Cardiac septum (tissue), 1 donor: ENCODE results near the gene SGPL1. TPM values are rescaled to one million over a fixed set of nuclear protein-coding genes. Genes with fewer than 3 reads are reported as not detected.
"Not testable (repeated sequence)": the region's sequence is repeated elsewhere in the genome, so short reads cannot be mapped to it uniquely, and the experiment has no call there.

ENCODE experiments used
- DNase-seq: peaks from one replicate; pipeline ENCODE4 v3.0.0-alpha.2; 2020; ENCODE audit warnings: low spot score
- intact Hi-C: fragments of 100-400 bp; cut with DNase I; formaldehyde crosslinking; loops from one replicate; pipeline ENCODE4 v1.14.0; 2022
- total RNA-seq: library from RNA; stranded (reverse); fragmentation: NEBNext Ultra II Directional; extraction: Animal tissue kit (Norgen Biotek cat#: 25700); gene quantifications from one replicate; pipeline ENCODE4 v1.2.1, GENCODE V29; 2021
- donor health status: DM: no; HTN: no; CAD: no.

SGPL1 gene
- total RNA-seq, 1 donor from 2014 or later = 17.3 TPM

DNA sequence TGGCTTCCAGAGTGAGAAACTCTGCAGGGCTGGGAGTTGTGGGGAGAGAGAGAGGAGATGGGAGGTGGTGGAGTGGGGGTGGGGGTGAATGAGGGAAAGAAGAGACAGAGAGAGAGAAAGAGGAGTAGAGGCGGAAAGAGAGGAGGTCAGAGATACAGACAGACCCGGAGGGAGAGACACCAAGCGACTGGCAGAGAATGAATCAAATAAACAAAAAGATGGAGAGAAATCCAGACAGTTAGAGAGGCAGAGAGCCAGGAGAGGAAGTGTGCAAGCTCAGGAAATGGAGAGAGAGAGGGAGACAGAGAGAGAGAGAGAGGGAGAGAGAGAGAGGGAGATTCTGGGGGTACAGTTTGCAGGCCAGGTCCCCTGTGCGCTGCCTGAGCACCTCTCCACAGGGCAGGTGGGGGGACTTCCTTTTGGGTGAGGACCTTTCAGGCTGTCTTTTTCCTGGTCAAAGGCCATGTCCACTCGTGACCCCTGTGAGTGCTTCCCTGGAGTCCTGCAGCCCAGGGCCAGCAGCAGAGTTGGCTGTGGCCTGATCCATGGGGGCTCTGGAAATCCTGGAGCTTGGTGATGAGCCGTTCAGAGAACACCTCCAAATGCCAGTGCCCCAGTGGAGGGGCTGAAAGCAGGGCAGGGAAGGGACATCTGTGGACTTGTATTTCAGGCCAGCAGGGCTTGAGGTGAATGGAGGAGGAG is 97.6 kb downstream of the SGPL1 start:
- intact Hi-C loops = no loop called here
- no peak for DNase-seq

GRCh38 chr10:70913893-70914240 is 98.1 kb downstream of the SGPL1 start:
- intact Hi-C loops = no loop called here
- DNase-seq = no peak

- intact Hi-C loops = no loop called here
- no peak for DNase-seq
These were observed 98.6 kb downstream of the SGPL1 start for GRCh38 chr10:70914316-70914864.

DNA sequence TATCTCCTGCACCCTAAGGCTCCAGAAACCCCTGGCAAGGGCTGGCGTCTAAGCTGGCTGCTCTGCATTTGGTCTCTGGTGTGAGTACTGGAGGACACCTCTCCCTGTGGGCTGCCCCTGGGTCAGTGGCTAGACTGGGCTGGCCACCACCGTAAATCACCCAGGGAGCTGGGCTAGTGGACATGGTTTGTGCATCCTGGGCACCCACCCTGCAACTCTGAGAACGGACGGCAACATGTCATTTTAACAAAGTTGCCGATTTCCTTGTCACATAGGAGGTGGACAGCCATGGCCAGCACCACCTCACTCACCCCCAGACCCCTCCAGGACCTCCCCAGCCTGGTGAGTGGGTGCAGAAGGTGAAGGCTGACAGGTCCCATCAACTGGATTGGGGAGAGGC is 99.5 kb downstream of the SGPL1 start:
- intact Hi-C loops = no loop called here
- no peak for DNase-seq

DNA sequence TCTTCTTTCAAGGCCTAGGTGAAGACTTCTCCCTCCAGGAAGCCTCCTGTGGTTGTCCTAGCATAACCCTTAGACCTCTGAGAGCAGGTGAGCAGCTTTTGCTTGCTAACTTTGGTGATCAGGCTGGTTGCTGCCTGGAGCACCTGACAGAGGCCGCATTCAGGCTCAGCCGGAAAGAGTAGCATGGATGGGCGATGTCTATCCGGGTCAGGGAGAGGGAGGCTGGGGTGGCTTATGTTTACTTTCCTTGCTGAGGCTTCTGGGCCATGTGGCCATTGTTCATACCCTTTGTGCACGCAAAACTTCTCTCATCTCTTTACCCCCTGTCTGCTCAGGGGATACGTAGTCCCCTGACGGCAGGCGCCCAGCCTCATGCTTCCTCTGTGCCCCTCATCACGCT is 100.1 kb downstream of the SGPL1 start:
- DNase-seq = no peak
- intact Hi-C loops = no loop called here

GRCh38 chr10:70916241-70916640 is 100.5 kb downstream of the SGPL1 start:
- no peak for DNase-seq
- intact Hi-C loops = no loop called here

GRCh38 chr10:70917226-70917625 is 101.5 kb downstream of the SGPL1 start:
- DNase-seq = no peak
- intact Hi-C loops = no loop called here

DNA sequence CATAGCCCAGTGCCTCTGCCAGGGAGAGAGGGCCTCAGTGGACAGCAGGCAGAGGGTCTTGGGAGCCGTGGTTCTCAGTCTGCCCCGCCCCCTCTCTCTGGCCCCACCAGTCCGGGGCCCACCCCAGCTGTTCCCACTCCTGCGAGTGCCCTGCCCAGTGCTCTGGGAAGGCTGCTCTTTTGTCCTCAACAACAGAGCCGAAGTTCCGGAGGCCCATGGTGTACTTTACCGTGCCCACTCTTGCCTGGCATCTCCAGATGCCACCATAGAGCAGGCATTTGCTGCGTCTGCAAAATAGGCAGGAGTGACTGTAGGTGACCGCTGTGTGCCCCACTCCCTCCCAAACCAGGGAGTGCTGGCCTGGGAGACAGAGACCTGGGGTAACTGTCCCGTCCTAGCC is 101.9 kb downstream of the SGPL1 start:
- no peak for DNase-seq
- intact Hi-C loops = no loop called here

- intact Hi-C loops = no loop called here
- no peak for DNase-seq
These were observed 103.2 kb downstream of the SGPL1 start for GRCh38 chr10:70918851-70919530.

DNA sequence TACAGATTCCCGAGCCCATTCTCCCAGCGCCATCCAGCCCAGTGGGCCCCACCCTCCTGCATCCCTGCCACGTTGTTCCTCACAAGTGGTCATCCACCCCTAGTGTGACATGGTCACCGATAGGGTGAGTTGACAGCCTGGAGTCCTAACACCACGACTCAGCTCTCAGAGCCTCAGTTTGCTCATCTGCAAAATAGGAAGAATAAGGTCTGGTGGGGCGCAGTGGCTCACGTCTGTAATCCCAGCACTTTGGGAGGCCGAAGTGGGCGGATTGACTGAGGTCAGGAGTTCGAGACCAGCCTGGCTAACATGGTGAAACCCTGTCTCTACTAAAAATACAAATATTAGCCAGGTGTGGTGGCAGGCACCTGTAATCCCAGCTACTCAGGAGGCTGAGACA is 104.2 kb downstream of the SGPL1 start:
- DNase-seq = not testable (repeated sequence)
- intact Hi-C loops = loop anchor here (5.0 to 10.0 kb wide), 2 partner anchors 145 to 272 kb away; no protein-coding TSS in a partner anchor

GRCh38 chr10:70920519-70920918 is 104.8 kb downstream of the SGPL1 start:
- intact Hi-C loops = loop anchor here (5.0 to 10.0 kb wide), 2 partner anchors 144 to 272 kb away; no protein-coding TSS in a partner anchor
- DNase-seq = no peak

GRCh38 chr10:70921285-70921684 is 105.5 kb downstream of the SGPL1 start:
- intact Hi-C loops = loop anchor here (5.0 to 10.0 kb wide), 2 partner anchors 144 to 271 kb away; no protein-coding TSS in a partner anchor
- DNase-seq = no peak

DNA sequence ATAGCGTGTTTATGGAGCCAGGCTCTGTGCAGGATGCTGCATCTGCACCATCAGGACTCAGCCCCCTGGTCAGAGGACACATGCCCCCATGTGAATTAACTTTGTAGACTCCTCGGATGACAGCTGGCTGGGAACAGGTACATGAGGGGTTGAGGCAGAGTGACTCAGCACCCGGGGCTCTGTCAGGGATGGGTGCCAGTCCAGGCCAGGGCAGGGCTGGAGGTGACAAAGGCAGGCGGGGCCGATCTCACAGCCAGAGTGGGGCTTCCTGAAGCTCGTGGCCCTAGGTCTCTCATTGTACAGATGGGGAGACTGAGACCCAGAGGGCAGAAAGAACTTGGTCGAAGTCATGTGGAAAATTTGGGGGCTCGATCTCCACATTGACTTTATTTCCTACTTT is 107.9 kb downstream of the SGPL1 start:
- intact Hi-C loops = loop anchor here (5.0 to 10.0 kb wide), 2 partner anchors 141 to 269 kb away; no protein-coding TSS in a partner anchor
- no peak for DNase-seq

GRCh38 chr10:70925377-70926225 is 109.9 kb downstream of the SGPL1 start:
- DNase-seq = no peak

GRCh38 chr10:70926226-70927000 is 110.7 kb downstream of the SGPL1 start:
- intact Hi-C loops = loop anchor here (2.0 to 10.0 kb wide), 4 partner anchors 81 to 358 kb away; no protein-coding TSS in a partner anchor
- DNase-seq = no peak

More at GRCh38 chr10:70925377-70926225, 109.9 kb downstream of the SGPL1 start:
- intact Hi-C loops = loop anchor here (2.0 to 10.0 kb wide), 4 partner anchors 82 to 359 kb away; no protein-coding TSS in a partner anchor

DNA sequence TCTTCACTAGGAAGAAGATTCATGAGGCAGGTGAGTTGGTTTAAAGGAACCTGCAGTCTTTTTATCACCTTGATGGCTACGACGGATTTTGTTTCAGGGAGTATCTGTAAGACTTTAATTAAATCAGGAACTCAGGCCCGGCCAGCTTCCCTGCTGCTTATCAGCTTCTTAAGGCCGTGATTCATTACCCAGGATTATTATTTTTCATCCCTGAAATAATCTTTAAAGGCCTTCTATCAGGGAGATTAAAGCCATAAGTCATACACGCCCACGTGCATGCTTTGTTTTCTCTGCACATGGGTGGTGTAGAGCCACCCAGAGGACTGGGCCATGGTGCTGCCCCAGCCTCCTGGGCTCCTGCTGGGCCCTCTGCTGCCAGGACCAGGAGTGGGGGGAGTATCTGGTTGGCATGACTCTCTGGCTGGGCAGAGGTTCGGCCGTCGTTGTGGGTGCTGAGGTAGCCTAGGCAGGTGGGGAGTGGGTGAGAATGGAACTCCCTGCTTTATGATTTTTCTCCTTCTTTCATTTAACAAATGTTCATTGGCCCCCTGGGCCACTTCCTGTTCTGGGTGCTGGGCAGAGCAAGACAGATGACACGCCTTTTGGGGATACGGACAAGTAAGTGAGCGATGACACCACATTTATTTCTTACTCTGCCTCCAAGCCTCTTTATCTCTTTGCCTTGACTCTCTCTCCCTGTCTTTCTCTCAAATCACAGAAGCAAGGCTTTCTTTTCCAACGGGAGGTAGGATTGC is 111.6 kb downstream of the SGPL1 start:
- no peak for DNase-seq
- intact Hi-C loops = loop anchor here (2.0 to 10.0 kb wide), 4 partner anchors 80 to 357 kb away; no protein-coding TSS in a partner anchor

DNA sequence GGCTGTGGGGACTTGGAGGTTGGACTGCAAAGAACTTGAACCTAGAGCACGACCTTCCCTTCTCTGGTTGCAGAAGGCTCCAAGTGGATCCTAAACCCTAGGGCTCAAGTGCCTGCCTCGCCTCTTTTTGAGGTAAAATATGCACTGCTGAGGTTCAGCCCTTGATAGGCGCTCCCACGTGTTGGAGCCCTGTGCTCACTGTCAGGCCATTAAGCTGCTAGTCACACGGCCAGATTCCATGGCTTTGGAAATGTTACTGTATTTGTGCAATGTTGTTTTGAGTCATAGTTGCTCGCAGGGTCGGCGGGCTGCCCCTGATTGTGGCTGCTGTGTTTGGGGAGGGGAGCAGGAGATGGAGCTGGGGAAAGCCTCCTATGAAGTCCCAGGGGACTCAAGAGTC is 112.4 kb downstream of the SGPL1 start:
- intact Hi-C loops = loop anchor here (5.0 to 10.0 kb wide), 2 partner anchors 79 to 137 kb away; no protein-coding TSS in a partner anchor
- no peak for DNase-seq
